SH-SY5Y (cell line): ENCODE results near the gene EHMT1.

Source experiments
- GATA2 ChIP-seq: IDR thresholded peaks from 2 replicates; pipeline ENCODE4 v1.6.1; 2011; ENCODE audit warnings: mild to moderate bottlenecking, low read depth, low read length
- GATA3 ChIP-seq: IDR thresholded peaks from 2 replicates; pipeline ENCODE4 v1.6.1; 2011; ENCODE audit warnings: low read depth, mild to moderate bottlenecking, low read length, moderate library complexity

GRCh38 chr9:137881591-137882505, 263.0 kb downstream of the EHMT1 start:
- TF ChIP-seq GATA2: no peak
- no peak for TF ChIP-seq GATA3
